ENCODE measurements around the gene DEPDC4. TPM values are rescaled to one million over a fixed set of nuclear protein-coding genes. Genes with fewer than 3 reads are reported as not detected.
"Not testable (repeated sequence)": the region's sequence is repeated elsewhere in the genome, so short reads cannot be mapped to it uniquely, and the experiment has no call there.

Gene DEPDC4
- polyA plus RNA-seq, 6 donors from 2014 or later: 0.62 to 2.0 (median 1.2) TPM; not detected in 2

DNA sequence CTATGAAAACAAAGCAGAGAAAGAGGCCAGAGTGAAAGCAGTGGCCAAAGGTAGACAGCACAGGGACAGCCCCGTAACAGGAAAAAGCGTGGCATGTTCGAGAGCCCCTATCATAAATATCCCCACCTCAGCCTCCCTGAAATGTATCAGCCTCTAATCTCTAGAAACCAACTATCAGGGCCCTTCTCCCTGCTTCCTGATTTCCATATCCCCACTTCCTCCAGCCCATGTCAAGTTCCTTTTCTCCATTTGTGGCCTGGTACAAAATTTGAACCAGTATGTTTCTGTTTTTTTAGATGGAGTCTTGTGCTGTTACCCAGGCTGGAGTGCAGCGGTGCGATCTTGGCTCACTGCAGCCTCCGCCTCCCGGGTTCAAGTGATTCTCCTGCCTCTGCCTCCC is 16.9 kb downstream of the DEPDC4 start:
- H3K4me1 Mint-ChIP-seq: no peaks in the 10 kb centered on the region
- no peak overlapping the region for H3K4me3 Mint-ChIP-seq
- DNase-seq (no peak), ATAC-seq (ENCODE audit: low read depth in 2 of 2) (no peak)
- no peaks in the 10 kb centered on the region for H3K36me3 Mint-ChIP-seq
- no peaks in the 10 kb centered on the region for H3K27me3 Mint-ChIP-seq
- H3K27ac Mint-ChIP-seq: peak overlapping the region in 1 of 6 donors; percentile 4
- H3K9me3 Mint-ChIP-seq: no peaks in the 10 kb centered on the region

GRCh38 chr12:100248886-100249285 is 18.0 kb downstream of the DEPDC4 start:
- ATAC-seq (ENCODE audit: low read depth in 2 of 2) (no peak), DNase-seq (no peak)
- Mint-ChIP-seq H3K27me3 (no peaks in the 10 kb centered on the region), H3K36me3 (no peaks in the 10 kb centered on the region), H3K9me3 (no peaks in the 10 kb centered on the region), H3K27ac (no peak overlapping the region), H3K4me3 (no peak overlapping the region), H3K4me1 (no peaks in the 10 kb centered on the region)

DNA sequence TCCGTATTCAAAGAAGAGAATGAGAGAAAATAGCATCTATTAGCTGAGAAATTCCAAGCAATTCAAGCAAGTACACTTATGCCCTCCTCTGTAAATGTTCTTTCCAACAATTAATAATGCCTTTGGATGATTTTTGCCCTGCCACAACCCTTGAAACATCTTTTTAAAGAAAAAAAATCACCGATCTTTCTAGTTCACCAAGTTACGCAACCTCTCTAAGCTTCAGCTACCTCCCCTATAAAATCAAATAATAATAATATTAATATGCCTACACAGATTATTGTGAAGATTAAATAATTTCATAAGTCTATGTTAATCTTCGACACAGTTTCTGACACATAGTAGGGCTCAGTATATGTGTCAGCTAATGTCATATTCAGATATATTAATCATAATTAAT is 19.1 kb downstream of the DEPDC4 start:
- Mint-ChIP-seq H3K27ac (no peak overlapping the region), H3K27me3 (no peaks in the 10 kb centered on the region), H3K4me3 (no peak overlapping the region), H3K36me3 (no peaks in the 10 kb centered on the region), H3K9me3 (no peaks in the 10 kb centered on the region), H3K4me1 (no peaks in the 10 kb centered on the region)
- no peak for ATAC-seq (ENCODE audit: low read depth in 2 of 2)
- no peak for DNase-seq

GRCh38 chr12:100243137-100243536 is 23.7 kb downstream of the DEPDC4 start:
- no peak for DNase-seq
- Mint-ChIP-seq H3K4me3 (no peak overlapping the region), H3K36me3 (no peaks in the 10 kb centered on the region), H3K9me3 (no peaks in the 10 kb centered on the region), H3K27ac (no peak overlapping the region), H3K4me1 (no peaks in the 10 kb centered on the region), H3K27me3 (no peaks in the 10 kb centered on the region)
- no peak for ATAC-seq (ENCODE audit: low read depth in 2 of 2)

DNA sequence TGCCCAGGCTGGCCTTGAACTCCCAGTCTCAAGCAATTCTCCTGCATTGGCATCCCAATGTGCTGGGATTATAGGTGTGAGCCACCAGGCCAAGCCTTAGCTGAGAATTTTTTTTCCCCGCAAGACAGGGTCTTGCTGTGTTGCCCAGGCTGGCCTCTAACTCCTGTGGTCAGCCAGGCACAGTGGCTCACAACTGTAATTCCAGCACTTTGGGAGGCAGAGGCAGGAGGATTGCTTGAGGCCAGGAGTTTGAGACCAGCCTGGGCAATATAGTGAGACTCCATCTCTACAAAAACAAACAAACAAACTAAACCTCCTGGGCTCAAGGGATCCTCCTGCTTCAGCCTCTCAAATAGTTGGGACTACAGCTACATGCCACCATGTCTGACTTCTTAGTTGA is 27.3 kb downstream of the DEPDC4 start:
- H3K27ac Mint-ChIP-seq: no peak overlapping the region
- H3K27me3 Mint-ChIP-seq: no peaks in the 10 kb centered on the region
- peaks cover 0 to 2% (median 0%) of the 10 kb centered on the region in 7 donors for H3K9me3 Mint-ChIP-seq
- H3K4me3 Mint-ChIP-seq: no peak overlapping the region
- DNase-seq: no peak
- no peaks in the 10 kb centered on the region for H3K36me3 Mint-ChIP-seq
- no peak for ATAC-seq (ENCODE audit: low read depth in 2 of 2)
- no peaks in the 10 kb centered on the region for H3K4me1 Mint-ChIP-seq

DNA sequence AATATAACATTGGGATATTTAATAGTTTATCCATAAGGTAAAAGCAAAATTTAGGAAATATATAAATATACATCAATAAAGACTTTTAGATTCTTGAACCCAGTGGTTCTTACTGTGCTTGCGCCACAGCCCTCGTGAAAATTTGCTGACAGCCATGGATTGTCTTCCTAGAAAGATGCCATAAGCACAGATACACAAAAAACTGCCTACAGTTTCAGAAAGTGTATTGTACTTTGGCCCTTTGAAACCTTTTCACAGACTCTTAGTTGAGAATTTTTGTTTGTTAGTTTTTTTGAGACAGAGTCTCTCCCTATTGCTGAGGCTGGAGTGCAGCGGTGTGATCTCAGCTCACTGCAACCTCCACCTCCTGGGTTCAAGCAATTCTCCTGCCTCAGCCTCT is 28.1 kb downstream of the DEPDC4 start:
- no peak overlapping the region for H3K4me3 Mint-ChIP-seq
- no peak for DNase-seq
- H3K4me1 Mint-ChIP-seq: no peaks in the 10 kb centered on the region
- H3K36me3 Mint-ChIP-seq: no peaks in the 10 kb centered on the region
- no peak for ATAC-seq (ENCODE audit: low read depth in 2 of 2)
- peaks cover 0 to 2% (median 0%) of the 10 kb centered on the region in 7 donors for H3K9me3 Mint-ChIP-seq
- H3K27me3 Mint-ChIP-seq: no peaks in the 10 kb centered on the region
- H3K27ac Mint-ChIP-seq: no peak overlapping the region

GRCh38 chr12:100234591-100235304 is 32.1 kb downstream of the DEPDC4 start:
- Mint-ChIP-seq H3K27ac (no peak overlapping the region), H3K9me3 (peaks cover 0 to 2% (median 0%) of the 10 kb centered on the region in 7 donors), H3K4me3 (no peak overlapping the region), H3K4me1 (no peaks in the 10 kb centered on the region), H3K36me3 (no peaks in the 10 kb centered on the region), H3K27me3 (no peaks in the 10 kb centered on the region)
- no peak for ATAC-seq (ENCODE audit: low read depth in 2 of 2)
- DNase-seq: no peak

GRCh38 chr12:100234166-100234565 is 32.7 kb downstream of the DEPDC4 start:
- peaks cover 0 to 2% (median 0%) of the 10 kb centered on the region in 7 donors for H3K9me3 Mint-ChIP-seq
- no peaks in the 10 kb centered on the region for H3K36me3 Mint-ChIP-seq
- no peak overlapping the region for H3K27ac Mint-ChIP-seq
- DNase-seq (no peak), ATAC-seq (ENCODE audit: low read depth in 2 of 2) (no peak)
- no peaks in the 10 kb centered on the region for H3K4me1 Mint-ChIP-seq
- H3K4me3 Mint-ChIP-seq: no peak overlapping the region
- H3K27me3 Mint-ChIP-seq: no peaks in the 10 kb centered on the region

- H3K36me3 Mint-ChIP-seq; DNase-seq; H3K4me1 Mint-ChIP-seq; ATAC-seq (ENCODE audit: low read depth in 2 of 2); H3K9me3 Mint-ChIP-seq; H3K4me3 Mint-ChIP-seq; H3K27ac Mint-ChIP-seq; H3K27me3 Mint-ChIP-seq: not testable (repeated sequence)
These were observed 35.0 kb downstream of the DEPDC4 start for GRCh38 chr12:100231873-100232272.

DNA sequence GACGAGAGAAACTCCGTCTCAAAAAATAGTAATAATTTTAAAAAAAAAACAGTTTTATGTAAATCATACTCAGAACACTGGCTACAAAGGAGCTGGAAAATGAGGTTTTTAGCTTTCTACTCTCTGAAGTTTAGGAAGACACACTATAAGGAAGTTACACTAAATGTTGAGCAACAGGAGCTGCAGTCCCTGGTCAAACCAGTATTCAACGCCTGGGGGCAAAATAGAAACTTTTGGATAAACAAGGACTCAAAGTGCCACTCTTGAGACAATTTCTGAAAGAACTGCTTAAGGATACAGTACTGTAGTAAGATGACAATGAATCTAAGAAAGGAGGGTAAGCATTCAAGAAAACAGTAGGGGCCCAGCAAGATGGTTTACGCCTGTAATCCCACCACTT is 37.0 kb downstream of the DEPDC4 start:
- Mint-ChIP-seq H3K36me3 (peaks cover 0 to 13% of the 10 kb centered on the region in 2 donors), H3K4me1 (no peaks in the 10 kb centered on the region), H3K9me3 (no peaks in the 10 kb centered on the region), H3K4me3 (no peak overlapping the region), H3K27ac (peak overlapping the region in 2 of 6 donors; percentile 40 to 60), H3K27me3 (no peaks in the 10 kb centered on the region)
- DNase-seq: no peak
- ATAC-seq (ENCODE audit: low read depth in 2 of 2): no peak

GRCh38 chr12:100229036-100229635 is 37.7 kb downstream of the DEPDC4 start:
- no peaks in the 10 kb centered on the region for H3K9me3 Mint-ChIP-seq
- no peak overlapping the region for H3K4me3 Mint-ChIP-seq
- DNase-seq (no peak), ATAC-seq (ENCODE audit: low read depth in 2 of 2) (no peak)
- no peaks in the 10 kb centered on the region for H3K27me3 Mint-ChIP-seq
- no peaks in the 10 kb centered on the region for H3K4me1 Mint-ChIP-seq
- no peak overlapping the region for H3K27ac Mint-ChIP-seq
- peaks cover 0 to 14% of the 10 kb centered on the region in 2 donors for H3K36me3 Mint-ChIP-seq

GRCh38 chr12:100225491-100225890 is 41.4 kb downstream of the DEPDC4 start:
- no peak overlapping the region for H3K4me3 Mint-ChIP-seq
- no peaks in the 10 kb centered on the region for H3K9me3 Mint-ChIP-seq
- no peaks in the 10 kb centered on the region for H3K27me3 Mint-ChIP-seq
- no peak overlapping the region for H3K27ac Mint-ChIP-seq
- ATAC-seq (ENCODE audit: low read depth in 2 of 2) (no peak), DNase-seq (no peak)
- no peaks in the 10 kb centered on the region for H3K4me1 Mint-ChIP-seq
- peaks cover 8 to 21% of the 10 kb centered on the region in 2 donors for H3K36me3 Mint-ChIP-seq

DNA sequence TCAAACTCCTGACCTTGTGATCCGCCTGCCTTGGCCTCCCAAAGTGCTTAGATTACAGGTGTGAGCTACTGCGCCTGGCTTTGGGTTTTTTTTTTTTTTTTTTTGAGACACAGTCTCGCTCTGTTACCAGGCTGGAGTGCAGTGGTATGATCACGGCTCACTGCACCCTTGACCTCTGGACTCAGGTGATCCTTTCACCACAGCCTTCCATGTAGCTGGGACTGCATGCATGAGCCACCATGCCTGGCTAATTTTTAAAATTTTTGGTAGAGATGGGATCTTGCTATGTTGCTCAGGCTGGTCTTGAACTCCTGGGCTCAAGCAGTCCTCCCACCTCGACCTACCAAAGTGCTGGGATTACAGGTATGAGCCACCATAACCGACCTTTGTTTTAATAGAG is 44.7 kb downstream of the DEPDC4 start:
- not testable (repeated sequence) for ATAC-seq (ENCODE audit: low read depth in 2 of 2); DNase-seq; H3K27me3 Mint-ChIP-seq; H3K4me1 Mint-ChIP-seq; H3K9me3 Mint-ChIP-seq; H3K27ac Mint-ChIP-seq; H3K4me3 Mint-ChIP-seq
- peaks cover 8 to 33% of the 10 kb centered on the region in 2 donors for H3K36me3 Mint-ChIP-seq

DNA sequence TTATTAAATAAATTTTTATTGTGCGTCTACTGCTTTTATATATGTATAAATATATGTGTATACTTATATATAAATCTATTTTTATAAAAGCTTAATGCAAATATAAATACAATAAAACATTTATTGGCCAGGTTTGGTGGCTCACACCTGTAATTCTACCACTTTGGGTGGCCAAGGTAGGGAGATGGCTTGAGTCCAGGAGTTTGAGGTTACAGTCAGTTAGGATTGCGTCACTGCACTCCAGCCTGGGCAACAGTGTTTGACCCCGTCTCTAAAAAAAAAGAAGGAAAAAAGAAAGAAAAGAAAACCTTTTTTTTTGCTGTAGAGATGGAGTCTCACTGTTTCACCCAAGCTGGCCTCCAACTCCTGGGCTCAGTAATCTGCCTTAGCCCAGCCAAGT is 45.4 kb downstream of the DEPDC4 start:
- Mint-ChIP-seq H3K36me3 (peaks cover 8 to 30% of the 10 kb centered on the region in 2 donors), H3K27me3 (no peaks in the 10 kb centered on the region), H3K4me3 (no peak overlapping the region), H3K4me1 (no peaks in the 10 kb centered on the region), H3K9me3 (no peaks in the 10 kb centered on the region), H3K27ac (no peak overlapping the region)
- no peak for DNase-seq
- ATAC-seq (ENCODE audit: low read depth in 2 of 2): no peak
